ENCODE measurements around the gene CCS. TPM values are rescaled to one million over a fixed set of nuclear protein-coding genes. Genes with fewer than 3 reads are reported as not detected.

The CCS gene
- total RNA-seq, 2 experiments from 2014 or later, result 31.7 to 36.7 TPM

GRCh38 chr11:66561975-66562248 is 31.1 kb upstream of the CCS start:
- TF ChIP-seq CTCF (conservative IDR thresholded peaks at IDR 0.05; ENCODE audit: low read length) (no peak), EZH2phosphoT487 (IDR thresholded peaks at IDR 0.05; ENCODE audit: borderline replicate concordance, low read depth, low read length) (no peak)
- DNase-seq (ENCODE audit: low spot score), result no peak
- Histone ChIP-seq H3K9me3 (ENCODE audit: low read length) (no peaks in the 10 kb centered on the region), H3K9me2 (ENCODE audit: insufficient read depth, low read length) (no peaks in the 10 kb centered on the region), H3K4me3 (ENCODE audit: low read depth, low read length, poor library complexity, severe bottlenecking) (no peak overlapping the region), H3K79me2 (ENCODE audit: insufficient read depth, low read depth, low read length) (no peaks in the 10 kb centered on the region), H2AFZ (ENCODE audit: low read length) (no peak overlapping the region), H4K20me1 (ENCODE audit: insufficient read depth, low read length) (no peaks in the 10 kb centered on the region), H3K36me3 (ENCODE audit: insufficient read depth, low read length) (no peaks in the 10 kb centered on the region), H3K4me1 (ENCODE audit: insufficient read depth, low read length, poor library complexity, severe bottlenecking) (no peaks in the 10 kb centered on the region), H3K4me2 (ENCODE audit: low read length) (no peak overlapping the region), H3K27ac (ENCODE audit: low read depth, low read length, poor library complexity, severe bottlenecking) (no peak overlapping the region)
- BruUV-seq (replicated peaks), result no TSS peak
- POLR2A ChIA-PET, result interaction anchor here (1.3 kb wide), 1 partner anchor 57 kb away, joined by 3 read pairs; no protein-coding TSS in a partner anchor
- CTCF ChIA-PET (ENCODE audit: unreplicated experiment), result interaction anchor here (0.5 kb wide), 1 partner anchor 10 kb away, joined by 4 read pairs; no protein-coding TSS in a partner anchor
- intact Hi-C loops (cut with micrococcal nuclease; ENCODE audit: unreplicated experiment), result no loop called here

GRCh38 chr11:66562275-66562674 is 30.7 kb upstream of the CCS start:
- Histone ChIP-seq H3K4me1 (ENCODE audit: insufficient read depth, low read length, poor library complexity, severe bottlenecking) (no peaks in the 10 kb centered on the region), H3K79me2 (ENCODE audit: insufficient read depth, low read depth, low read length) (no peaks in the 10 kb centered on the region), H3K9me3 (ENCODE audit: low read length) (no peaks in the 10 kb centered on the region), H3K4me2 (ENCODE audit: low read length) (no peak overlapping the region), H3K27ac (ENCODE audit: low read depth, low read length, poor library complexity, severe bottlenecking) (no peak overlapping the region), H3K9me2 (ENCODE audit: insufficient read depth, low read length) (no peaks in the 10 kb centered on the region), H3K4me3 (ENCODE audit: low read depth, low read length, poor library complexity, severe bottlenecking) (no peak overlapping the region), H3K36me3 (ENCODE audit: insufficient read depth, low read length) (no peaks in the 10 kb centered on the region), H4K20me1 (ENCODE audit: insufficient read depth, low read length) (no peaks in the 10 kb centered on the region), H2AFZ (ENCODE audit: low read length) (no peak overlapping the region)
- CTCF ChIA-PET (ENCODE audit: unreplicated experiment), result no interaction called here
- intact Hi-C loops (cut with micrococcal nuclease; ENCODE audit: unreplicated experiment), result no loop called here
- DNase-seq (ENCODE audit: low spot score), result no peak
- no peak for TF ChIP-seq EZH2phosphoT487 (IDR thresholded peaks at IDR 0.05; ENCODE audit: borderline replicate concordance, low read depth, low read length)
- no peak for TF ChIP-seq CTCF (conservative IDR thresholded peaks at IDR 0.05; ENCODE audit: low read length)
- no TSS peak for BruUV-seq (replicated peaks)
- POLR2A ChIA-PET, result interaction anchor here (1.3 kb wide), 1 partner anchor 57 kb away, joined by 3 read pairs; no protein-coding TSS in a partner anchor

GRCh38 chr11:66562907-66563583 is 29.9 kb upstream of the CCS start:
- DNase-seq (ENCODE audit: low spot score), result no peak
- H3K9me3 ChIP-seq (ENCODE audit: low read length), result no peaks in the 10 kb centered on the region
- no peak for TF ChIP-seq CTCF (conservative IDR thresholded peaks at IDR 0.05; ENCODE audit: low read length)
- H2AFZ ChIP-seq (ENCODE audit: low read length), result no peak overlapping the region
- CTCF ChIA-PET (ENCODE audit: unreplicated experiment), result no interaction called here
- intact Hi-C loops (cut with micrococcal nuclease; ENCODE audit: unreplicated experiment), result no loop called here
- H3K4me2 ChIP-seq (ENCODE audit: low read length), result no peak overlapping the region
- no peak overlapping the region for H3K27ac ChIP-seq (ENCODE audit: low read depth, low read length, poor library complexity, severe bottlenecking)
- H3K9me2 ChIP-seq (ENCODE audit: insufficient read depth, low read length), result no peaks in the 10 kb centered on the region
- BruUV-seq (replicated peaks), result no TSS peak
- no peaks in the 10 kb centered on the region for H4K20me1 ChIP-seq (ENCODE audit: insufficient read depth, low read length)
- no peaks in the 10 kb centered on the region for H3K4me1 ChIP-seq (ENCODE audit: insufficient read depth, low read length, poor library complexity, severe bottlenecking)
- no peaks in the 10 kb centered on the region for H3K36me3 ChIP-seq (ENCODE audit: insufficient read depth, low read length)
- POLR2A ChIA-PET, result no interaction called here
- H3K4me3 ChIP-seq (ENCODE audit: low read depth, low read length, poor library complexity, severe bottlenecking), result no peak overlapping the region
- H3K79me2 ChIP-seq (ENCODE audit: insufficient read depth, low read depth, low read length), result no peaks in the 10 kb centered on the region
